IMR-90 (cell line): ENCODE results near the gene RHAG.

ENCODE experiments used
- CEBPB ChIP-seq: IDR thresholded peaks from 2 replicates; pipeline ENCODE4 v1.6.1; 2012; ENCODE audit warnings: low read depth, low read length, improper control_type of control experiment
- CHD1 ChIP-seq: IDR thresholded peaks from 2 replicates; pipeline ENCODE4 v1.6.1; 2012; ENCODE audit warnings: low read depth, low read length, improper control_type of control experiment
- CTCF ChIP-seq: conservative IDR thresholded peaks from 2 replicates; pipeline ENCODE4 v1.5.1; 2012; ENCODE audit warnings: mild to moderate bottlenecking, low read depth, low read length, improper control_type of control experiment
- ELK1 ChIP-seq: fragments of 150-350 bp; IDR thresholded peaks from 2 replicates; pipeline ENCODE4 v1.6.1; 2016; ENCODE audit warnings: low read depth, mild to moderate bottlenecking, low read length, moderate library complexity, borderline replicate concordance
- MAZ ChIP-seq: IDR thresholded peaks from 2 replicates; pipeline ENCODE4 v1.6.1; 2012; ENCODE audit warnings: low read depth, mild to moderate bottlenecking, low read length, improper control_type of control experiment, moderate library complexity, borderline replicate concordance
- MXI1 ChIP-seq: IDR thresholded peaks from 2 replicates; pipeline ENCODE4 v1.6.1; 2012; ENCODE audit warnings: low read depth, mild to moderate bottlenecking, low read length, moderate library complexity, borderline replicate concordance
- POLR2A ChIP-seq: IDR thresholded peaks from 2 replicates; pipeline ENCODE4 v1.6.1; 2012; ENCODE audit warnings: mild to moderate bottlenecking, low read depth, low read length
- RAD21 ChIP-seq: IDR thresholded peaks from 2 replicates; pipeline ENCODE4 v1.6.1; 2012; ENCODE audit warnings: low read length, improper control_type of control experiment
- RCOR1 ChIP-seq: IDR thresholded peaks from 2 replicates; pipeline ENCODE4 v1.6.1; 2012; ENCODE audit warnings: mild to moderate bottlenecking, low read length, improper control_type of control experiment; ENCODE audit not compliant: insufficient replicate concordance
- SMC3 ChIP-seq: fragments of 150-350 bp; IDR thresholded peaks from 2 replicates; pipeline ENCODE4 v1.6.1; 2016; ENCODE audit warnings: low read depth, mild to moderate bottlenecking, antibody characterized with exemption, low read length, moderate library complexity
- USF2 ChIP-seq: fragments of 150-350 bp; IDR thresholded peaks from 2 replicates; pipeline ENCODE4 v1.6.1; 2017; ENCODE audit warnings: mild to moderate bottlenecking, antibody characterized with exemption, low read length, low read depth

GRCh38 chr6:49606721-49607390 is 29.8 kb downstream of the RHAG start:
- TF ChIP-seq CTCF (peak; percentile 83), POLR2A (no peak), RAD21 (peak; percentile 59), CEBPB (no peak), ELK1 (no peak), USF2 (no peak), RCOR1 (no peak), SMC3 (peak; percentile 31), CHD1 (no peak), MXI1 (no peak), MAZ (no peak)
